Nephron progenitor cell (in vitro differentiated cells): ENCODE results near the gene MUC2.

Source experiments
- DNase-seq: peaks from one replicate; pipeline ENCODE4 v3.0.0; 2021
- H3K27ac Mint-ChIP-seq: 2 replicates; pipeline ENCODE4 v1.8.0; 2021; ENCODE audit warnings: mild to moderate bottlenecking, moderate library complexity, mixed read lengths
- H3K27me3 Mint-ChIP-seq: 2 replicates; pipeline ENCODE4 v1.8.0; 2021; ENCODE audit warnings: mild to moderate bottlenecking, low read depth, mixed read lengths; ENCODE audit not compliant: poor library complexity
- H3K36me3 Mint-ChIP-seq: 2 replicates; pipeline ENCODE4 v1.8.0; 2021; ENCODE audit warnings: low read depth, mixed read lengths
- H3K4me1 Mint-ChIP-seq: 2 replicates; pipeline ENCODE4 v1.8.0; 2021; ENCODE audit warnings: mixed read lengths
- H3K4me3 Mint-ChIP-seq: 2 replicates; pipeline ENCODE4 v1.8.0; 2021; ENCODE audit warnings: mild to moderate bottlenecking, moderate library complexity, mixed read lengths
- H3K9me3 Mint-ChIP-seq: 2 replicates; pipeline ENCODE4 v1.8.0; 2021; ENCODE audit warnings: mild to moderate bottlenecking, moderate library complexity, mixed read lengths
- TF ChIP-seq, protein P1 (sequence below): fragments of 200-600 bp; sonication (generic); IDR thresholded peaks from 2 replicates; pipeline ENCODE4 v1.5.0; 2021; ENCODE audit warnings: antibody characterized with exemption

The MUC2 gene

DNA sequence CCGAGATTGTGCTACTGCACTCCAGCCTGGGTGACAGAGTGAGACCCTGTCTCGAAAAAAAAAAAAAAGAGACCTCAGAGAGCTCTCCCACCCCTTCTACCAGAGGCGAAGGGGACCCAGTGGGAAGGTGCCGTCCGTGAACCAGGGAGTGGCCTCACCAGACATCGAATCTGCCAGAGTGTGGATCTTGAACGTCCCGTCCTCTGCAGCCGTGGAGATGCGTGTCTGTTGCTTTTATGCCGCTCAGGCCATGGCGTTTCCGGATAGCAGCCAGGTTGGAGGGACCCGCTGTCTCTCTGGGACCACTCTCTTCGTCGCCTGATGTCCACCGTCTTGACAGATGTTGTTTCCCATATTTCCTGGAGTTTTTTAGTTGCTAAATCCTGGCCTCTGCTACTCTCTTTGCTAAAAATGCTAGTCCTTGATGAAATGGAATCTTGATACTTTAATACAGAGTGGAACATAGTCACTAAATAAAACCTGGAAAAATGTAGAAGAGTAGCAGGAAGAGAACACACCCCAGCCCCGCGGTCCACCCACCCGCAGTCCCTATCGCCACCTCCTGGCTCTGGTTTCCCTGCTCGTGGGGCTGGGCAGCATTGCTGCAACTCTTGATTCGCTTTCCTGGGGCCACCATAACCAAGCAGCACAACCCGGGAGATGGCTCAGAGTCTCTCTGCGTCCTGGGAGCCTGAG lies 26.2 kb upstream of the MUC2 start:
- DNase-seq = peak; percentile 3
- Mint-ChIP-seq H3K36me3 (no peaks in the 10 kb centered on the region), H3K4me1 (peaks cover 5% of the 10 kb centered on the region), H3K27me3 (peaks cover 43% of the 10 kb centered on the region), H3K4me3 (no peak overlapping the region), H3K9me3 (peaks cover 16% of the 10 kb centered on the region), H3K27ac (no peak overlapping the region)
- TF ChIP-seq, protein P1, sequence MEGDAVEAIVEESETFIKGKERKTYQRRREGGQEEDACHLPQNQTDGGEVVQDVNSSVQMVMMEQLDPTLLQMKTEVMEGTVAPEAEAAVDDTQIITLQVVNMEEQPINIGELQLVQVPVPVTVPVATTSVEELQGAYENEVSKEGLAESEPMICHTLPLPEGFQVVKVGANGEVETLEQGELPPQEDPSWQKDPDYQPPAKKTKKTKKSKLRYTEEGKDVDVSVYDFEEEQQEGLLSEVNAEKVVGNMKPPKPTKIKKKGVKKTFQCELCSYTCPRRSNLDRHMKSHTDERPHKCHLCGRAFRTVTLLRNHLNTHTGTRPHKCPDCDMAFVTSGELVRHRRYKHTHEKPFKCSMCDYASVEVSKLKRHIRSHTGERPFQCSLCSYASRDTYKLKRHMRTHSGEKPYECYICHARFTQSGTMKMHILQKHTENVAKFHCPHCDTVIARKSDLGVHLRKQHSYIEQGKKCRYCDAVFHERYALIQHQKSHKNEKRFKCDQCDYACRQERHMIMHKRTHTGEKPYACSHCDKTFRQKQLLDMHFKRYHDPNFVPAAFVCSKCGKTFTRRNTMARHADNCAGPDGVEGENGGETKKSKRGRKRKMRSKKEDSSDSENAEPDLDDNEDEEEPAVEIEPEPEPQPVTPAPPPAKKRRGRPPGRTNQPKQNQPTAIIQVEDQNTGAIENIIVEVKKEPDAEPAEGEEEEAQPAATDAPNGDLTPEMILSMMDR = no peak

DNA sequence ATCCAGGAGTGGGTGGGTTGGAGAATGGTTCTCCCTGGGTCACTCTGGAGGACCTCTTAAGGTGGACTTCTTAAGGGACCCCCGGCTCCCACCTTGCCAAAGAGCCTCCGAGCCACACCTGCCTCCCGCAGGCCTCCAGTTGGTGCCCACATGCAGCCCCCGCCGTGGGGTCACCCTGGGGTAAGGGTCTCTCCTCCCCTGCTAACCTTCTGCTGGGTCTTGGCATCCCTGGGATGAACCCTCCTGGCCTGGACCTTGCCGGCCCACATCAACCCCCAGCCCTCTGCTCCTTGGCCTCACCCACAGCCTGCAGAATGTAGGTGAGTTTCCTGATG lies 25.6 kb upstream of the MUC2 start:
- TF ChIP-seq, protein P1 = no peak
- Mint-ChIP-seq H3K9me3 (peaks cover 16% of the 10 kb centered on the region), H3K4me1 (peaks cover 5% of the 10 kb centered on the region), H3K27me3 (peaks cover 39% of the 10 kb centered on the region), H3K4me3 (no peak overlapping the region), H3K27ac (no peak overlapping the region), H3K36me3 (no peaks in the 10 kb centered on the region)
- no peak for DNase-seq

DNA sequence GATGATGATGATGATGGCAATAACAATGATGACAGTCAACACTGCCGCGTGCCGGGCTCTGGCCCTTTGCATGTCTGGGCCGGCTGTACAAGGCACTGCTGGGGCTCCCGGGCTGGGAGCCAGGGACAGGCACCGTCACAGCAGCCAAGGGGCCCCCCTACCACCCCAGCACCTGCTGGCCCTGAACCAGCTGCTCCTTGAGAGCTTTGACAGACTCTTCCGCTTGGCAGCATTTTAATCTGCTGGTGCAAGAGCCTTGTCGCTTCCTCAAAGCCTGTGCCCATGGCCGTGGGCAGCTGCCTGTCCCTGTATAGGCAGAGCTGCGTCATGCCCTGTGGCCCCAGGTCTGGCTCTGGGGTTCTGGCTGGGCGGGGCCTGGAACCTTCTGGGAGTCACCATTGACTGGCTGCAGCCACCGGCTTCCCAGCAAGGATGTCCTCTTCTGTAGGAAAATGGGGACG lies 25.2 kb upstream of the MUC2 start:
- peaks cover 16% of the 10 kb centered on the region for H3K9me3 Mint-ChIP-seq
- DNase-seq = no peak
- peaks cover 5% of the 10 kb centered on the region for H3K4me1 Mint-ChIP-seq

DNA sequence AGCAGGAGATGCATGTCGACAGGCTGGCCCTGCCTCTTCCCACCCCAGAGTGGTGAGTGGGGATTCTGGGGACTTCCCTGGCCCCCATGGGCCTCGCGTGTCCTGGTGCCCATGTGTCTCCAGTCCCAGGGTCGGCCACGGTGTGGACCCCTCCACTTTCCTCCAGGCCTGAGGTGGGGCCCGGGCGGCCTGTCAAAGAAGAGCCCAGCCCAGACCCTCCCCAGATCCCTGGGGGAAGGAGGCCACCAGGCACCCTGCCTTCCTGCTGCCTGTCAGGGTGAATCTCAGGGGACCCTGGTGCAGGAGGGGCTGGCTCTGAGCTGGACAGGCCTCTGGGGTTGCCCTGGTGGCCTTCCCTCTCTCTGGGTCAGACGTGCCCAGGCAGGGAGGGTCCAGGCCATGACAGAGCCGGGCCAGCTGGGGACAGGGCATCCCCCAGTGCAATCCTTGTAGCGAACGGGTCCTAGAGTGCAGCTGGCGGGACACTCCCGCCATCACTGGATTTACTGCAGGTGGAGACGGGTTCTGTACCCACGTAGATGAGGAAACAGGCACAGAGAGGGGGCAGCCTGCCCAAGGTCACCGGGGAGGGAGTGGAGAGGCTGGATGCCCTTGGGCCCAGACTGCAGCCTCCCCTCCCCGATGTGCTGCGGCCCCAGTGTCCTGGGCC lies 24.6 kb upstream of the MUC2 start:
- H3K27me3 Mint-ChIP-seq = peaks cover 34% of the 10 kb centered on the region
- DNase-seq = peak; percentile 3
- peak overlapping the region; percentile 66 for H3K27ac Mint-ChIP-seq
- TF ChIP-seq, protein P1 = no peak
- H3K9me3 Mint-ChIP-seq = peaks cover 12% of the 10 kb centered on the region
- no peak overlapping the region for H3K4me3 Mint-ChIP-seq
- H3K36me3 Mint-ChIP-seq = no peaks in the 10 kb centered on the region
- peaks cover 8% of the 10 kb centered on the region for H3K4me1 Mint-ChIP-seq

More for the DNA sequence above, 25.2 kb upstream of the MUC2 start:
- Mint-ChIP-seq H3K4me3 (no peak overlapping the region), H3K36me3 (no peaks in the 10 kb centered on the region), H3K27me3 (peaks cover 37% of the 10 kb centered on the region), H3K27ac (no peak overlapping the region)
- TF ChIP-seq, protein P1 = no peak

DNA sequence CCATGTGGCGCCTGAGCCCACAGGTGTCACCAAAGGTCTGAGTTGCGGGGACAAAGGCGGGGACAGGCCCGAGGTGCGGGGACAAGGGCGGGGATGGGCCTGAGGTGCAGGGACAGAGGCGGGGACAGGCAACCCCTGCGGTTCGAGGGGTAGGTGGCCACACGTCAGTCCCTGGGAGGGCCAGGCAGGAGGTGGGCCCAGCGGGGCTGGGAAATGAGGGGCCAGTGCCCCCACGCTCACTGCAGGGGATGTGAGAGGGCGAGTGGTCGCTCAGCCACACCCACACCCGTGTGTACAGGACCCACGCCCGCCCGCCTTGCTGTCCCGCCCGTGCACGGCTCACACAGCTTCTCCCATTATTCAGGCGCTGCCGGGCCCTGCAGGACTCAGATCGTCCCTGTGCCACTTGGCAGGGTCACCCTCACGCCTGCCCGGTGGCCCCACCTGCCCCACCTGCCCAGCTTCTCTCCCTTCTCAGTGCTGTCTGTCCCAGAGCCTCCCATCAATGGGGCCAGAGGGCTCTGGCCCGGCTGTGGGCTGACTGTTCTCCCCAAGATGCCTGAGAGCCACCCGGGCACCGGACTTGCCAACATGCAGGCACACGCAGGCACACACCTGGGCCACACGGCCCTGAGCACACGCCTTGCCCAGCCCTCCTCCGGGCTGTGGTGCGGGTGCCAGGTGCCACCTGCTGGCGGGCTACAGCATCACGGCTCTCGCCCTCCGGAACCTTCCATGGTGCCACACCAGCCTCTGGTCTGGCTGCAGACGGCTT lies 23.9 kb upstream of the MUC2 start:
- peaks cover 30% of the 10 kb centered on the region for H3K27me3 Mint-ChIP-seq
- H3K36me3 Mint-ChIP-seq = no peaks in the 10 kb centered on the region
- peak; percentile 77 for DNase-seq
- no peak overlapping the region for H3K4me3 Mint-ChIP-seq
- H3K4me1 Mint-ChIP-seq = peaks cover 15% of the 10 kb centered on the region
- H3K27ac Mint-ChIP-seq = no peak overlapping the region
- peaks cover 10% of the 10 kb centered on the region for H3K9me3 Mint-ChIP-seq
- TF ChIP-seq, protein P1 = peak; percentile 86
